Spleen (tissue), 3 donors: ENCODE measurements around the gene ANKRD10.

Experiments
- POLR2A ChIP-seq, 3 donors: fragments of 450-650 bp; IDR thresholded peaks; one replicate each; pipeline ENCODE4 v1.5.1; 2017; ENCODE audit warnings: antibody characterized with exemption in 3 of 3, mild to moderate bottlenecking in 1 of 3
- POLR2AphosphoS5 ChIP-seq, 3 donors: sonication (generic); formaldehyde crosslinking; IDR thresholded peaks; one replicate each; pipeline ENCODE4 v1.5.1; 2017; ENCODE audit warnings: antibody characterized with exemption in 3 of 3

- no peak for TF ChIP-seq POLR2AphosphoS5 (IDR thresholded peaks at IDR 0.05)
- TF ChIP-seq POLR2A (IDR thresholded peaks at IDR 0.05) = no peak
Observed at GRCh38 chr13:110873639-110874507, 41.0 kb downstream of the ANKRD10 start.
